ENCODE results near the gene ACTR3.

The ACTR3 gene

GRCh38 chr2:113985554-113986397 is 95.9 kb downstream of the ACTR3 start:
- DNase-seq (ENCODE audit: extremely low read depth, insufficient read length), result no peak

GRCh38 chr2:113986762-113987290 is 96.9 kb downstream of the ACTR3 start:
- no peaks in the 10 kb centered on the region; the same call in 1 of the 2 replicates for H3K36me3 ChIP-seq (ENCODE audit: control insufficient read depth, insufficient read depth, low read length)
- DNase-seq (ENCODE audit: extremely low read depth, insufficient read length), result no peak
- no peak for TF ChIP-seq CTCF (IDR thresholded peaks at IDR 0.05; ENCODE audit: insufficient read depth, low read length, poor library complexity, severe bottlenecking)
- no peaks in the 10 kb centered on the region for H3K27me3 ChIP-seq (replicated peaks; ENCODE audit: control insufficient read depth, insufficient read depth, low read length)
- H3K4me3 ChIP-seq (replicated peaks; ENCODE audit: low read depth, low read length), result no peak overlapping the region

More at GRCh38 chr2:113985554-113986397, 95.9 kb downstream of the ACTR3 start:
- no peak for TF ChIP-seq CTCF (IDR thresholded peaks at IDR 0.05; ENCODE audit: insufficient read depth, low read length, poor library complexity, severe bottlenecking)
- no peaks in the 10 kb centered on the region; the same call in 1 of the 2 replicates for H3K36me3 ChIP-seq (ENCODE audit: control insufficient read depth, insufficient read depth, low read length)
- no peaks in the 10 kb centered on the region for H3K27me3 ChIP-seq (replicated peaks; ENCODE audit: control insufficient read depth, insufficient read depth, low read length)
- no peak overlapping the region for H3K4me3 ChIP-seq (replicated peaks; ENCODE audit: low read depth, low read length)

GRCh38 chr2:113992090-113992489 is 102.2 kb downstream of the ACTR3 start:
- Histone ChIP-seq H3K27me3 (replicated peaks; ENCODE audit: control insufficient read depth, insufficient read depth, low read length) (no peaks in the 10 kb centered on the region), H3K36me3 (ENCODE audit: control insufficient read depth, insufficient read depth, low read length) (no peaks in the 10 kb centered on the region; the same call in 1 of the 2 replicates), H3K4me3 (replicated peaks; ENCODE audit: low read depth, low read length) (no peak overlapping the region)
- DNase-seq (ENCODE audit: extremely low read depth, insufficient read length), result no peak
- TF ChIP-seq CTCF (IDR thresholded peaks at IDR 0.05; ENCODE audit: insufficient read depth, low read length, poor library complexity, severe bottlenecking), result no peak

- DNase-seq (ENCODE audit: extremely low read depth, insufficient read length), result no peak
- Histone ChIP-seq H3K36me3 (ENCODE audit: control insufficient read depth, insufficient read depth, low read length) (no peaks in the 10 kb centered on the region), H3K4me3 (replicated peaks; ENCODE audit: low read depth, low read length) (no peak overlapping the region), H3K27me3 (replicated peaks; ENCODE audit: control insufficient read depth, insufficient read depth, low read length) (no peaks in the 10 kb centered on the region)
- TF ChIP-seq CTCF (IDR thresholded peaks at IDR 0.05; ENCODE audit: insufficient read depth, low read length, poor library complexity, severe bottlenecking), result no peak
These were observed 107.0 kb downstream of the ACTR3 start for GRCh38 chr2:113996671-113997594.

GRCh38 chr2:114001152-114001551 is 111.3 kb downstream of the ACTR3 start:
- no peak for DNase-seq (ENCODE audit: extremely low read depth, insufficient read length)
- no peaks in the 10 kb centered on the region for H3K36me3 ChIP-seq (ENCODE audit: control insufficient read depth, insufficient read depth, low read length)
- no peak for TF ChIP-seq CTCF (IDR thresholded peaks at IDR 0.05; ENCODE audit: insufficient read depth, low read length, poor library complexity, severe bottlenecking)
- H3K4me3 ChIP-seq (replicated peaks; ENCODE audit: low read depth, low read length), result no peak overlapping the region
- H3K27me3 ChIP-seq (replicated peaks; ENCODE audit: control insufficient read depth, insufficient read depth, low read length), result no peaks in the 10 kb centered on the region

Measured in GM06990 (cell line).